Astrocyte of the cerebellum (primary cell): Measurements from ENCODE around the gene ESAM.
A peak's percentile ranks its signal among the peaks of the same experiment; 100 is the strongest.

Source experiments
- DNase-seq: peaks from one replicate; pipeline ENCODE4 v3.0.0-alpha.2; 2011; ENCODE audit warnings: low read depth
- H3K4me3 ChIP-seq: 2 replicates; pipeline ENCODE4 v1.5.1; 2011; ENCODE audit warnings: mild to moderate bottlenecking, low read depth, low read length, moderate library complexity
- in situ Hi-C: cut with HindIII; loops from 2 replicates; pipeline ENCODE4 v1.10.0; 2017; ENCODE audit warnings: low sequenced_read_pairs
- TF ChIP-seq, protein P1 (sequence below): IDR thresholded peaks from 2 replicates; pipeline ENCODE4 v1.5.1; 2012; ENCODE audit warnings: low read length, low read depth, moderate library complexity, mild to moderate bottlenecking; ENCODE audit errors: missing control alignments

The ESAM gene

DNA sequence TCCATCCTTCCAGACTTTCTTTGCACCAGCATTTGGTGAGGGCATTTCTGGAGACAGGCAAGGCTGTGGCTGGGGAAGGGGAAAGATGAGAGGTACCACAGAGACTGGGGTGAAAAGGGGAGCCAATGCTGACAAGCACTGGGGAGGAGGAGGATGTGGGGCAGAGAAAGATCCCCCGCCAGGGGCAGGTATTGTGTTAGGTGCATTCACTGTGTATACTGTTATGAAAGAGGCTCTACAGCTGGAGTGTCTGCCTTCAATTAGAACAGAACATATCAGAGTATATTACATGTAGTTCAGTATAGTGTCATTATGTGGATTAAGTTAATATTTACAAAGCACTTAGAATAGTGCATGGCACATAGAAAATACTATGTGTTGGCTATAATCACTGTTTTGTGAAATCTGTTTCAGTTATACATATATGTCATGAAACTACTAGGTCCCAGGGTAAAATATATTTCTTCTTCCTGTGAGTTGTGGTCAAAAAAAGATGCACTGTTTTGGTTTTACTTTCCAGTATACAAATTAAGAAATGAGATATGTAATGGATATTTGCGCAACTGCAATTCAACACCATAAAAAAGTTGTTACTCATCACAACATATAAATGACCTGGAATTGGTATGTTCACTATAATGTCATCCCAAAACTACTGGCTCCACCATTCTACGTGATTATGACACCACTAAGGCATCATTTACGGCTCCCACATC lies 29.7 kb upstream of the ESAM start:
- H3K4me3 ChIP-seq, result no peak overlapping the region
- TF ChIP-seq, protein P1, sequence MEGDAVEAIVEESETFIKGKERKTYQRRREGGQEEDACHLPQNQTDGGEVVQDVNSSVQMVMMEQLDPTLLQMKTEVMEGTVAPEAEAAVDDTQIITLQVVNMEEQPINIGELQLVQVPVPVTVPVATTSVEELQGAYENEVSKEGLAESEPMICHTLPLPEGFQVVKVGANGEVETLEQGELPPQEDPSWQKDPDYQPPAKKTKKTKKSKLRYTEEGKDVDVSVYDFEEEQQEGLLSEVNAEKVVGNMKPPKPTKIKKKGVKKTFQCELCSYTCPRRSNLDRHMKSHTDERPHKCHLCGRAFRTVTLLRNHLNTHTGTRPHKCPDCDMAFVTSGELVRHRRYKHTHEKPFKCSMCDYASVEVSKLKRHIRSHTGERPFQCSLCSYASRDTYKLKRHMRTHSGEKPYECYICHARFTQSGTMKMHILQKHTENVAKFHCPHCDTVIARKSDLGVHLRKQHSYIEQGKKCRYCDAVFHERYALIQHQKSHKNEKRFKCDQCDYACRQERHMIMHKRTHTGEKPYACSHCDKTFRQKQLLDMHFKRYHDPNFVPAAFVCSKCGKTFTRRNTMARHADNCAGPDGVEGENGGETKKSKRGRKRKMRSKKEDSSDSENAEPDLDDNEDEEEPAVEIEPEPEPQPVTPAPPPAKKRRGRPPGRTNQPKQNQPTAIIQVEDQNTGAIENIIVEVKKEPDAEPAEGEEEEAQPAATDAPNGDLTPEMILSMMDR, result no peak
- in situ Hi-C loops, result no loop called here
- DNase-seq, result no peak

DNA sequence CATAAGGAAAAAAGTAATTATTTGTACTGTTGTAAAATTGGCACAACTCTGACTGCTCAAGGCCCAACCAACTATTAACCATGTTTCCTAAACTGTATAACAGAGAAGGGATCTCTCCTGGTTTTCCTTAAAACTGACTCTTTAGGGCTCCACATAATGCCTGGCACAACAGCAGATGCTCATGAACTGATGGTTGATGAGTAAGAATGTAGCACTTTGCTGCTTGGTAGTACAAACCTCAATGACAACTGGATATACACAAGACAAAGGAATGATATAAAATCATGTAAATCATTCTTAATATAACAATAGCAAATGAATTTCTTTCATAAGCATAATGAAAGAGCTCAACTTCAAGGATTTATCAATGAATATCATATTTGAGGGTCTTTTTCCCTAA lies 26.4 kb upstream of the ESAM start:
- in situ Hi-C loops, result no loop called here

DNA sequence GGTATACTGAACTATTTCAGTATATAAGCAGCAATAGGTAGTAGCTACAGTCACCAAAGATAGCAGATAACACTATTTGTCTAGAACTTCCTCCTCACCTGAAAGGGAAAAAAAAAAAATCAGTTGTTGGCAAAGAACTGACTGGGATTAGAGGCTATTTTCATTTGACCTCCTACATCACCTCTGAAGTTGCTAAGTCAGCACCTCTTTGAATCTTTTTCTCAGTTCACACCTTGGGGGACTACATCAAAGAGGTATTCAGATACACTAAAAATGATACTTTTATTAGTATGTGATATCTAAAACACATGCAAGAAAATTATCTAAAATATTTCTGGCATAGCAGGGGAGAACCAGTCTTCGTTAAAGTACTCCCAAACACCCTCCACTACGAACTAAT lies 22.0 kb upstream of the ESAM start:
- in situ Hi-C loops, result no loop called here
- no peak for DNase-seq
- H3K4me3 ChIP-seq, result no peak overlapping the region
- TF ChIP-seq, protein P1, result no peak

More for the DNA sequence above, 26.4 kb upstream of the ESAM start:
- TF ChIP-seq, protein P1, result no peak
- DNase-seq, result no peak
- H3K4me3 ChIP-seq, result no peak overlapping the region

DNA sequence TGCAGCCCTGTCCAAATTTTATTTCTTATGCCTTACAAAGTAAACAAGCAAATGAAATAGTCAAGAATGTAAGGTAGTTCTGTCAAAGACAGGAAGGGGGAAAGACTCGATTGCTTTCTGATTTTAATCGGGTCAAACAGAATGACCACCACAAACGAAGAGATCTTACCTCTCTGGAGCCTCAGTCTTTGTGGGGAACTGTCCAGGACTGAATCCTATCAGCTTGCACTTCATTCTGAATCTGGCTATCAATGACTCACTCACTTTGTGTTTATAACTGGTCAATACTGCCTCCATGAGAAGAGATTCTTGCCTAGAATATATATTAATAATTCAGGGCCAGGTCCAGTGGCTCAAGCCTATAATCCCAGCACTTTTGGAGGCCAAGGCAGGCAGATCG lies 20.9 kb upstream of the ESAM start:
- DNase-seq, result no peak
- no peak overlapping the region for H3K4me3 ChIP-seq
- in situ Hi-C loops, result no loop called here
- TF ChIP-seq, protein P1, result no peak

DNA sequence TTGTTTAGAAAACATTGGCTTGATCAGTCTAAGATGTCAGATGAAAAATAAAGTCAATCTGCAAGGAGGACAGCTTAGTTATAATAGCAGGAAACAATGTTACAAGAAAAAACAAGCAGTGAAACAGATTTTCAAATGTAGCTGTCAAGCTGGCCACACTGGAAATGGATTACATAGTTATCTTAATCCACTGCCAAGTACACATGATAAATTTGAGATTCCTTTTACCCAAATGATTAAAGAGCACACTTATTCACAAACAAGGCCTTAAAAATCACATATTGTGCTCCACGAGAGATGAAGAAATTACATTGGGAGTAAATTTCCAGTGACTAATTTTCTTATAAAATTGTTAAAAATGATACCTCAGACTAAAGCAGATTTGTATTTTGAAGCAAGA lies 17.5 kb upstream of the ESAM start:
- DNase-seq, result no peak
- TF ChIP-seq, protein P1, result no peak
- in situ Hi-C loops, result loop anchor here (5.0 kb wide), 1 partner anchor 117 kb away; no protein-coding TSS in a partner anchor
- H3K4me3 ChIP-seq, result no peak overlapping the region

DNA sequence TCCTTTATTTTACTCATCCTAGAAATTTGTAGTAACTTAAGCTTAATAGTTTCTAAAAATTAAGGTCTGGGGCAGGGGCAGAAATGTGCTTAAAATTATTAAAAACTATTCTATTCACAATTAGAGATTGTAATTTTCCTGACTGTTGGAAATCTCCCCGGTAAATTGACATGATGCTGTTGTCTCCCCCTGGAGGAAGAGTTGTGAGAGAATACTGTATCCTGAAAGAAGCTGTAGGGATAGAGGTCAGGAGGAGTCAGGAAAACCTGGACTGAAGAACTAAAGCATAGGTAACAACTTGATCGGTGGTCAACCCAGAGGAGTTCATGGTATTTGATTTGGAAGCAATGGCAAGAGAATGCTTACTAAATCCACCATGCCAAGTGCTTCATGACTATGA lies 16.2 kb upstream of the ESAM start:
- in situ Hi-C loops, result loop anchor here (5.0 kb wide), 1 partner anchor 116 kb away; no protein-coding TSS in a partner anchor
- H3K4me3 ChIP-seq, result no peak overlapping the region
- TF ChIP-seq, protein P1, result peak; percentile 4
- no peak for DNase-seq
